GM12878 (cell line): Measurements from ENCODE around the gene MAP3K7CL. TPM values are rescaled to one million over a fixed set of nuclear protein-coding genes. Genes with fewer than 3 reads are reported as not detected.
A peak's percentile ranks its signal among the peaks of the same experiment; 100 is the strongest.

Experiments used
- ATAC-seq: fragments of 200-7000 bp; cut with Tn5 transposase; 3 replicates; pipeline ENCODE4 v1.9.1; 2020; ENCODE audit warnings: mild to moderate bottlenecking, moderate library complexity
- BruUV-seq: library from RNA; stranded (reverse); fragments of 400-500 nt; replicated peaks from 2 replicates; lab custom pipeline; 2021; lab: Mats Ljungman, UMichigan
- CTCF ChIA-PET: fragments of 300-600 bp; sonication (Branson Sonifier 250); formaldehyde crosslinking; extraction: SDS; loops from one replicate; lab custom pipeline; 2021; ENCODE audit warnings: inconsistent platforms; lab: Yijun Ruan, JAX
- POLR2A ChIA-PET: fragments of 350-600 bp; formaldehyde crosslinking; extraction: SDS; loops from one replicate; lab custom pipeline; 2021; ENCODE audit warnings: inconsistent platforms; lab: Charles Lee
- RAD21 ChIA-PET: fragments of 300-600 bp; sonication (Branson Sonifier 250); formaldehyde crosslinking; loops from one replicate; lab custom pipeline; 2023; ENCODE audit warnings: antibody characterized with exemption; ENCODE audit not compliant: unreplicated experiment; lab: Charles Lee
- SMC1A ChIA-PET: fragments of 300-600 bp; sonication (Branson Sonifier 250); formaldehyde crosslinking; loops from one replicate; lab custom pipeline; 2023; ENCODE audit not compliant: unreplicated experiment, uncharacterized antibody; lab: Charles Lee
- DNase-seq: peaks from one replicate; pipeline ENCODE4 v3.0.0-alpha.2; 2011; ENCODE audit warnings: low read depth, low spot score
- FAIRE-seq: peaks from 3 replicates; lab custom pipeline; 2011; peaks lifted over from hg19 to GRCh38; lab: Jason Lieb, UNC
- H2AFZ ChIP-seq: 2 replicates; pipeline ENCODE4 v1.6.0; 2011; ENCODE audit warnings: low read depth, low read length, control low read depth; ENCODE audit not compliant: control insufficient read depth
- H3K27ac ChIP-seq: 2 replicates; pipeline ENCODE4 v1.5.1; 2011; ENCODE audit warnings: control low read depth; ENCODE audit not compliant: control insufficient read depth, insufficient read depth
- H3K27me3 ChIP-seq, 2 experiments: replicated peaks in 1 of 2; 2 replicates each; pipeline versions ENCODE4 v1.6.0 to v1.6.1; 2011; ENCODE audit warnings: low read length in 1 of 2; ENCODE audit not compliant: control insufficient read depth in 2 of 2, insufficient read depth in 2 of 2
- H3K36me3 ChIP-seq, 2 experiments: 2 replicates each; pipeline ENCODE4 v1.5.1; 2011; ENCODE audit warnings: low read length in 1 of 2; ENCODE audit not compliant: control insufficient read depth in 2 of 2, insufficient read depth in 2 of 2
- H3K4me1 ChIP-seq: 2 replicates; pipeline ENCODE4 v1.6.1; 2011; ENCODE audit warnings: mild to moderate bottlenecking, low read length, moderate library complexity, mixed read lengths; ENCODE audit not compliant: control insufficient read depth, insufficient read depth
- H3K4me2 ChIP-seq: 2 replicates; pipeline ENCODE4 v1.6.0; 2011; ENCODE audit warnings: control low read depth; ENCODE audit not compliant: control insufficient read depth, insufficient read depth
- H3K4me3 ChIP-seq: fragments of 200-600 bp; sonication (generic); 2 replicates; pipeline ENCODE4 v1.5.1; 2016
- H3K79me2 ChIP-seq: 2 replicates; pipeline ENCODE4 v1.6.0; 2011; ENCODE audit warnings: low read length; ENCODE audit not compliant: control insufficient read depth, insufficient read depth
- H3K9ac ChIP-seq: 2 replicates; pipeline ENCODE4 v1.8.0; 2011; ENCODE audit warnings: low read length, control low read depth, mixed read lengths; ENCODE audit not compliant: control insufficient read depth, insufficient read depth
- H3K9me3 ChIP-seq: replicated peaks from 3 replicates; pipeline ENCODE4 v1.5.1; 2011; ENCODE audit warnings: mild to moderate bottlenecking, low read length; ENCODE audit not compliant: control insufficient read depth, insufficient read depth
- H4K20me1 ChIP-seq: 2 replicates; pipeline ENCODE4 v1.6.0; 2011; ENCODE audit not compliant: control insufficient read depth, insufficient read depth
- EP300 ChIP-seq, 2 experiments: fragments of 150-350 bp in 1 of 2; IDR thresholded peaks; 2 replicates each; pipeline ENCODE4 v1.6.1; 2011 to 2012; ENCODE audit warnings: low read depth in 2 of 2, low read length in 2 of 2, borderline replicate concordance in 1 of 2, improper control_type of control experiment in 1 of 2, inconsistent platforms in 1 of 2; ENCODE audit not compliant: control insufficient read depth in 1 of 2
- EZH2 ChIP-seq: IDR thresholded peaks from 2 replicates; pipeline ENCODE4 v1.6.1; 2012; ENCODE audit warnings: low read depth, mild to moderate bottlenecking, control low read depth, inconsistent platforms, low read length, borderline replicate concordance; ENCODE audit not compliant: control insufficient read depth
- FOXK2 ChIP-seq: fragments of 450-650 bp; IDR thresholded peaks from 2 replicates; pipeline ENCODE4 v1.6.1; 2017; ENCODE audit warnings: mild to moderate bottlenecking, moderate library complexity
- FOXM1 ChIP-seq: IDR thresholded peaks from 2 replicates; pipeline ENCODE4 v1.6.1; 2012; ENCODE audit warnings: low read depth, mild to moderate bottlenecking, inconsistent platforms, low read length, moderate library complexity
- HDGF ChIP-seq: fragments of 450-650 bp; IDR thresholded peaks from 2 replicates; pipeline ENCODE4 v1.6.1; 2016; ENCODE audit warnings: antibody characterized with exemption
- MTA2 ChIP-seq: fragments of 450-650 bp; IDR thresholded peaks from 2 replicates; pipeline ENCODE4 v1.6.1; 2016; ENCODE audit warnings: low read depth, mild to moderate bottlenecking, moderate library complexity
- RAD21 ChIP-seq: IDR thresholded peaks from 2 replicates; pipeline ENCODE4 v1.6.1; 2011; ENCODE audit warnings: mild to moderate bottlenecking, low read depth, low read length, moderate library complexity; ENCODE audit not compliant: insufficient read depth
- in situ Hi-C: fragments of 300-500 bp; cut with MboI; formaldehyde crosslinking; loops from 9 replicates; pipeline ENCODE4 v1.14.3; 2018; ENCODE audit warnings: mixed read lengths
- intact Hi-C: fragments of 100-400 bp; cut with micrococcal nuclease; formaldehyde crosslinking; loops from one replicate; pipeline ENCODE4 v1.14.2; 2022; ENCODE audit not compliant: unreplicated experiment
- polyA plus RNA-seq, 11 experiments: library from polyadenylated mRNA; depleted of rRNA in 4 of 11; unstranded in 6 of 11; stranded (reverse) in 5 of 11; fragments of >200 nt; fragmentation: Nextera tagmentation in 4 of 11; fragmentation: Illumina TruSeq in 1 of 11; extraction: Ambion mirVana in 4 of 11; extraction: Trizol in 1 of 11; gene quantifications; 1 replicate in 1 of 11; 2 replicates in 10 of 11; pipeline versions ENCODE4 v1.2.1 to v1.2.3, GENCODE V29; 2011 to 2016; ENCODE audit warnings: inconsistent platforms in 2 of 11, missing spikeins in 2 of 11, low read depth in 1 of 11
- total RNA-seq, 4 experiments: library from RNA; depleted of rRNA in 3 of 4; stranded (reverse); fragments of >200 nt in 3 of 4; fragmentation: Illumina TruSeq in 1 of 4; extraction: Trizol in 1 of 4; gene quantifications; 2 replicates each; pipeline versions ENCODE4 v1.2.1 to v1.2.3, GENCODE V29; 2013 to 2021
- TF ChIP-seq, protein P1 (sequence below): fragments of 150-350 bp; IDR thresholded peaks from 2 replicates; pipeline ENCODE4 v1.6.1; 2016; ENCODE audit warnings: low read depth, low read length

MAP3K7CL gene
- total and polyA plus RNA-seq, 10 of the 15 experiments (the other 5 are each of a cell fraction or from before 2014, with no cell fraction given), result 3.2 to 19.7 (median 6.6) TPM

DNA sequence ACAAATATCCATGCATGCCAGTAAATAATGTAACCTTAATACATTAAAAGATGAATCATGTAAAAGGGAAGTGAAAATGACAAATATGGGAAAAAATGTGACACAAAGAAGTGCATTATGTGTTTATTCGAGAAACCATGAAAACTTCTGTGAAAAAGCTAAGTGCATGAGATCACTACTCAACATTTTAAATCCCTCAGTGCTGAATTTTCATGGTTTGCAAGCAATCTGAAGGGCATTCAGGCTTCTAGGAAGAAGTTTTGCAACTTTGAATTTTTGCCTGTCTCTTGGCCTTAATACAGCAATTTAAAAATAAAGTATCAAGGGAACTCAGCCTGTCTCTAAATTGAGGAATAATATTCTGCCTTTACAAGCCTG, 78.2 kb downstream of the MAP3K7CL start (continued):
- TF ChIP-seq FOXM1, result 0 out of 2 replicates have a peak, but pooled peaks have one; percentile 42
- TF ChIP-seq EZH2, result no peak
- TF ChIP-seq HDGF, result no peak
- no peak for TF ChIP-seq FOXK2
- TF ChIP-seq EP300 (IDR thresholded peaks at IDR 0.05; ENCODE audit: borderline replicate concordance in 1 of 2, control insufficient read depth in 1 of 2, low read depth in 2 of 2, low read length in 2 of 2), result peak; percentile 38 to 40; a peak in 1 of 4 replicates
- TF ChIP-seq MTA2, result peak; percentile 56; the same call in 1 of the 2 replicates

DNA sequence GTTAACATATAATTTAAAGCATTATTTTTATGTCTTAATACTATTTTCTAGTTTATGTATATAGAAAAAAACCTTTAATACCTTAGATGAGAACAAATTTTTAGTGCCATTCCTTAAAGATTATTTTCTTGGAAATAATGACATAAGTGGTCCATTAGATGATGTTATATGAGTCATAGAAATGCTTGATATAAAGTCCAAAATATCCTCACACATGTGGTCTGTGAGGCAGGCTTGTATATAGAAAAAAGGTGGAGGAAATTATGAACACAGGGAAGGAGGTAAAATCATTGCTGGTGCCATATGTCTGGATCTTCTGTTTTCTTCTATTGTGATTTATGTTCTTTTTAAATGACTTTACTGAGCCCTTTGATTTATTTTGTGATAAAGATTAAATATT, 79.3 kb downstream of the MAP3K7CL start:
- peaks cover 10% of the 10 kb centered on the region for H3K4me1 ChIP-seq
- H3K27ac ChIP-seq, result no peak overlapping the region
- intact Hi-C loops, result no loop called here
- H3K27me3 ChIP-seq, result no peaks in the 10 kb centered on the region
- no peaks in the 10 kb centered on the region for H3K9me3 ChIP-seq
- BruUV-seq, result no TSS peak
- no peaks in the 10 kb centered on the region for H4K20me1 ChIP-seq
- ChIA-PET RAD21 (interaction anchor here (0.7 to 2.5 kb wide), 3 partner anchors 25 to 120 kb away, joined by 5 to 14 read pairs (median 10); no protein-coding TSS in a partner anchor), POLR2A (interaction anchor here (1.2 to 2.1 kb wide), 4 partner anchors 8 to 26 kb away, joined by 3 to 6 read pairs (median 4); no protein-coding TSS in a partner anchor), SMC1A (interaction anchor here (0.6 to 3.1 kb wide), 8 partner anchors 9 to 184 kb away, joined by 3 to 15 read pairs (median 6); no protein-coding TSS in a partner anchor), CTCF (interaction anchor here (0.7 to 0.8 kb wide), 2 partner anchors 9 to 13 kb away, joined by 3 to 4 read pairs; no protein-coding TSS in a partner anchor)
- no peak for FAIRE-seq
- H2AFZ ChIP-seq, result no peak overlapping the region
- no peaks in the 10 kb centered on the region; a peak in 1 of 4 replicates for H3K36me3 ChIP-seq
- in situ Hi-C loops, result no loop called here
- H3K4me3 ChIP-seq, result no peak overlapping the region
- no peak overlapping the region for H3K4me2 ChIP-seq
- no peak overlapping the region for H3K9ac ChIP-seq
- no peaks in the 10 kb centered on the region for H3K79me2 ChIP-seq
- TF ChIP-seq, protein P1, sequence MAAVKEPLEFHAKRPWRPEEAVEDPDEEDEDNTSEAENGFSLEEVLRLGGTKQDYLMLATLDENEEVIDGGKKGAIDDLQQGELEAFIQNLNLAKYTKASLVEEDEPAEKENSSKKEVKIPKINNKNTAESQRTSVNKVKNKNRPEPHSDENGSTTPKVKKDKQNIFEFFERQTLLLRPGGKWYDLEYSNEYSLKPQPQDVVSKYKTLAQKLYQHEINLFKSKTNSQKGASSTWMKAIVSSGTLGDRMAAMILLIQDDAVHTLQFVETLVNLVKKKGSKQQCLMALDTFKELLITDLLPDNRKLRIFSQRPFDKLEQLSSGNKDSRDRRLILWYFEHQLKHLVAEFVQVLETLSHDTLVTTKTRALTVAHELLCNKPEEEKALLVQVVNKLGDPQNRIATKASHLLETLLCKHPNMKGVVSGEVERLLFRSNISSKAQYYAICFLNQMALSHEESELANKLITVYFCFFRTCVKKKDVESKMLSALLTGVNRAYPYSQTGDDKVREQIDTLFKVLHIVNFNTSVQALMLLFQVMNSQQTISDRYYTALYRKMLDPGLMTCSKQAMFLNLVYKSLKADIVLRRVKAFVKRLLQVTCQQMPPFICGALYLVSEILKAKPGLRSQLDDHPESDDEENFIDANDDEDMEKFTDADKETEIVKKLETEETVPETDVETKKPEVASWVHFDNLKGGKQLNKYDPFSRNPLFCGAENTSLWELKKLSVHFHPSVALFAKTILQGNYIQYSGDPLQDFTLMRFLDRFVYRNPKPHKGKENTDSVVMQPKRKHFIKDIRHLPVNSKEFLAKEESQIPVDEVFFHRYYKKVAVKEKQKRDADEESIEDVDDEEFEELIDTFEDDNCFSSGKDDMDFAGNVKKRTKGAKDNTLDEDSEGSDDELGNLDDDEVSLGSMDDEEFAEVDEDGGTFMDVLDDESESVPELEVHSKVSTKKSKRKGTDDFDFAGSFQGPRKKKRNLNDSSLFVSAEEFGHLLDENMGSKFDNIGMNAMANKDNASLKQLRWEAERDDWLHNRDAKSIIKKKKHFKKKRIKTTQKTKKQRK, result no peak
- no peak for TF ChIP-seq RAD21
- TF ChIP-seq, all 136 proteins: peak for 0
- no peak for ATAC-seq
- no peak for DNase-seq
